H9 (cell line): Measurements from ENCODE around the gene MEI4. TPM values are rescaled to one million over a fixed set of nuclear protein-coding genes. Genes with fewer than 3 reads are reported as not detected.

Experiments
- DNase-seq: peaks from one replicate; pipeline ENCODE4 v3.0.0-alpha.2; 2017
- H2AFZ ChIP-seq: one replicate; pipeline ENCODE4 v1.6.1; 2013; ENCODE audit warnings: mild to moderate bottlenecking, low read length, control low read depth, moderate library complexity
- H2AK5ac ChIP-seq: 2 replicates; pipeline ENCODE4 v1.6.1; 2013; ENCODE audit warnings: low read length, control low read depth, mixed read lengths; ENCODE audit not compliant: insufficient read length
- H2BK120ac ChIP-seq: one replicate; pipeline ENCODE4 v1.6.1; 2013; ENCODE audit warnings: low read depth, mild to moderate bottlenecking, low read length, control low read depth, inconsistent platforms; ENCODE audit not compliant: poor library complexity, severe bottlenecking
- H2BK12ac ChIP-seq: 2 replicates; pipeline ENCODE4 v1.6.1; 2013; ENCODE audit warnings: low read length, control low read depth, mixed read lengths, low read depth; ENCODE audit not compliant: insufficient read length
- H2BK15ac ChIP-seq: 2 replicates; pipeline ENCODE4 v1.6.1; 2013; ENCODE audit warnings: low read depth, low read length, control low read depth
- H2BK20ac ChIP-seq: one replicate; pipeline ENCODE4 v1.6.1; 2013; ENCODE audit warnings: low read depth, mild to moderate bottlenecking, low read length, control low read depth, inconsistent platforms; ENCODE audit not compliant: poor library complexity, severe bottlenecking
- H2BK5ac ChIP-seq: 2 replicates; pipeline ENCODE4 v1.6.1; 2013; ENCODE audit warnings: low read length, control low read depth, mixed read lengths; ENCODE audit not compliant: insufficient read length
- H3K14ac ChIP-seq: 2 replicates; pipeline ENCODE4 v1.6.1; 2013; ENCODE audit warnings: low read length, control low read depth; ENCODE audit not compliant: insufficient read depth
- H3K18ac ChIP-seq: 2 replicates; pipeline ENCODE4 v1.6.1; 2013; ENCODE audit warnings: low read depth, mild to moderate bottlenecking, mixed read lengths, low read length, control low read depth; ENCODE audit not compliant: insufficient read length
- H3K23ac ChIP-seq: 2 replicates; pipeline ENCODE4 v1.6.1; 2013; ENCODE audit warnings: low read length, control low read depth, mixed read lengths, low read depth; ENCODE audit not compliant: insufficient read length
- H3K23me2 ChIP-seq: 2 replicates; pipeline ENCODE4 v1.6.1; 2013; ENCODE audit warnings: low read depth, mild to moderate bottlenecking, mixed read lengths, low read length, control low read depth; ENCODE audit not compliant: insufficient read length, poor library complexity, severe bottlenecking
- H3K27ac ChIP-seq: 2 replicates; pipeline ENCODE4 v1.5.1; 2013; ENCODE audit warnings: low read length, control low read depth, mixed read lengths, low read depth; ENCODE audit not compliant: insufficient read length
- H3K27me3 ChIP-seq: 2 replicates; pipeline ENCODE4 v1.6.1; 2013; ENCODE audit warnings: low read length, control low read depth, inconsistent platforms; ENCODE audit not compliant: insufficient read depth
- H3K4ac ChIP-seq: 2 replicates; pipeline ENCODE4 v1.6.1; 2013; ENCODE audit warnings: low read depth, mild to moderate bottlenecking, control low read depth, inconsistent platforms, low read length, moderate library complexity
- H3K4me1 ChIP-seq: 2 replicates; pipeline ENCODE4 v1.6.1; 2013; ENCODE audit warnings: low read length, control low read depth, inconsistent platforms; ENCODE audit not compliant: insufficient read depth
- H3K4me2 ChIP-seq: 2 replicates; pipeline ENCODE4 v1.6.1; 2013; ENCODE audit warnings: low read length, control low read depth, mixed read lengths; ENCODE audit not compliant: insufficient read length, insufficient read depth
- H3K56ac ChIP-seq: 2 replicates; pipeline ENCODE4 v1.6.1; 2013; ENCODE audit warnings: low read depth, mild to moderate bottlenecking, mixed read lengths, low read length, control low read depth; ENCODE audit not compliant: insufficient read length
- H3K79me1 ChIP-seq: 2 replicates; pipeline ENCODE4 v1.6.1; 2013; ENCODE audit warnings: low read depth, mild to moderate bottlenecking, moderate library complexity, low read length, control low read depth, inconsistent platforms; ENCODE audit not compliant: insufficient read depth, poor library complexity, severe bottlenecking
- H3K79me2 ChIP-seq: 2 replicates; pipeline ENCODE4 v1.6.1; 2013; ENCODE audit warnings: low read length, control low read depth, inconsistent platforms; ENCODE audit not compliant: insufficient read depth
- H3K9ac ChIP-seq: 2 replicates; pipeline ENCODE4 v1.6.1; 2013; ENCODE audit warnings: low read length, control low read depth, mixed read lengths; ENCODE audit not compliant: insufficient read length; ENCODE audit errors: extremely low read depth
- H3K9me3 ChIP-seq: one replicate; pipeline ENCODE4 v1.6.1; 2013; ENCODE audit warnings: low read depth, low read length, inconsistent platforms; ENCODE audit not compliant: control insufficient read depth
- H3T11ph ChIP-seq: one replicate; pipeline ENCODE4 v1.6.1; 2013; ENCODE audit warnings: mild to moderate bottlenecking, low read length, control low read depth, inconsistent platforms
- H4K20me1 ChIP-seq: one replicate; pipeline ENCODE4 v1.6.1; 2013; ENCODE audit not compliant: control insufficient read depth, insufficient read length, insufficient read depth
- H4K5ac ChIP-seq: 2 replicates; pipeline ENCODE4 v1.6.1; 2013; ENCODE audit warnings: low read depth, mild to moderate bottlenecking, mixed read lengths, low read length, control low read depth; ENCODE audit not compliant: insufficient read length
- H4K8ac ChIP-seq: replicated peaks from 2 replicates; pipeline ENCODE4 v1.6.1; 2013; ENCODE audit warnings: low read length, control low read depth, mixed read lengths, low read depth; ENCODE audit not compliant: insufficient read length
- H4K91ac ChIP-seq: 2 replicates; pipeline ENCODE4 v1.6.1; 2013; ENCODE audit warnings: low read depth, mild to moderate bottlenecking, moderate library complexity, mixed read lengths, low read length, control low read depth; ENCODE audit not compliant: insufficient read length
- H3K27ac Mint-ChIP-seq, 3 experiments: 2 replicates in 2 of 3; 3 replicates in 1 of 3; pipeline ENCODE4 v1.8.0; 2020 to 2021; ENCODE audit warnings: mixed read lengths in 3 of 3, mild to moderate bottlenecking in 1 of 3, moderate library complexity in 1 of 3
- H3K27me3 Mint-ChIP-seq: 2 replicates; pipeline ENCODE4 v1.8.0; 2021; ENCODE audit warnings: low read depth, mild to moderate bottlenecking, moderate library complexity, mixed read lengths
- H3K36me3 Mint-ChIP-seq, 3 experiments: 2 replicates in 2 of 3; 3 replicates in 1 of 3; pipeline ENCODE4 v1.8.0; 2020 to 2021; ENCODE audit warnings: low read depth in 3 of 3, mixed read lengths in 3 of 3; ENCODE audit not compliant: insufficient read depth in 1 of 3
- H3K4me1 Mint-ChIP-seq, 2 experiments: 2 replicates each; pipeline ENCODE4 v1.8.0; 2020; ENCODE audit warnings: mixed read lengths in 2 of 2
- H3K4me3 Mint-ChIP-seq, 2 experiments: 2 replicates in 1 of 2; 3 replicates in 1 of 2; pipeline ENCODE4 v1.8.0; 2020 to 2021; ENCODE audit warnings: mild to moderate bottlenecking in 2 of 2, mixed read lengths in 2 of 2, moderate library complexity in 1 of 2
- H3K9me3 Mint-ChIP-seq, 2 experiments: 2 replicates in 1 of 2; 3 replicates in 1 of 2; pipeline ENCODE4 v1.8.0; 2020; ENCODE audit warnings: mild to moderate bottlenecking in 2 of 2, mixed read lengths in 2 of 2, moderate library complexity in 1 of 2
- WGBS: extraction: QIAGEN DNeasy Blood & Tissue Kit; methylation state at CpG from one replicate; pipeline ENCODE4 v1.1.7; 2013; ENCODE audit warnings: missing lambda C conversion rate, low lambda C conversion rate, mixed read lengths; ENCODE audit not compliant: insufficient read length; ENCODE audit errors: extremely low coverage; 5-methylcytosine and 5-hydroxymethylcytosine counted together
- total RNA-seq: library from RNA; stranded (reverse); gene quantifications from 2 replicates; pipeline ENCODE4 v1.2.1, GENCODE V29; 2021
- TF ChIP-seq, protein P1 (sequence below): fragments of 200-600 bp; sonication (generic); conservative IDR thresholded peaks from 3 replicates; pipeline ENCODE4 v1.8.0; 2021; ENCODE audit warnings: antibody characterized with exemption, mild to moderate bottlenecking

MEI4 gene
- total RNA-seq, 1 experiment from 2014 or later = 0.55 TPM

DNA sequence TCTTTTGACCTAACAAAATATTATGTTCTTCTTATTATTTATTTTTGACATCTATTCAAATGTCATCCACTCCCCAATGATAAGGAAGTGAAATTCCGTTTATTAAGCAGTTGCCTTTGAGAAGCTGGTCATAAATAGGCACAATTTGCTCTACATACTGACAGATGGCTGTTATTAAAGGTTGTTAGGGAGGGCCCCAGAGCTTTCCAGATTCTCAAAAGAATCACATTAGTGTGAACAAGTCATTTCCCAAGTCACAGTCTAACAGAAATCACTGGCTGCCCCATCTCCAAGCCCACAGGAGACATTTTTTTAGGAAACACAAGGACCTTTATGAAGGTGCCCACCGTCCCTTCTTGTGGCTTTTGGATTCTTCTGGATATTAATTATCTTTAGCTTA, 172.4 kb downstream of the MEI4 start:
- no peak overlapping the region for H3T11ph ChIP-seq
- H3K27me3 ChIP-seq = no peaks in the 10 kb centered on the region
- no peak overlapping the region for H4K8ac ChIP-seq
- TF ChIP-seq, protein P1, sequence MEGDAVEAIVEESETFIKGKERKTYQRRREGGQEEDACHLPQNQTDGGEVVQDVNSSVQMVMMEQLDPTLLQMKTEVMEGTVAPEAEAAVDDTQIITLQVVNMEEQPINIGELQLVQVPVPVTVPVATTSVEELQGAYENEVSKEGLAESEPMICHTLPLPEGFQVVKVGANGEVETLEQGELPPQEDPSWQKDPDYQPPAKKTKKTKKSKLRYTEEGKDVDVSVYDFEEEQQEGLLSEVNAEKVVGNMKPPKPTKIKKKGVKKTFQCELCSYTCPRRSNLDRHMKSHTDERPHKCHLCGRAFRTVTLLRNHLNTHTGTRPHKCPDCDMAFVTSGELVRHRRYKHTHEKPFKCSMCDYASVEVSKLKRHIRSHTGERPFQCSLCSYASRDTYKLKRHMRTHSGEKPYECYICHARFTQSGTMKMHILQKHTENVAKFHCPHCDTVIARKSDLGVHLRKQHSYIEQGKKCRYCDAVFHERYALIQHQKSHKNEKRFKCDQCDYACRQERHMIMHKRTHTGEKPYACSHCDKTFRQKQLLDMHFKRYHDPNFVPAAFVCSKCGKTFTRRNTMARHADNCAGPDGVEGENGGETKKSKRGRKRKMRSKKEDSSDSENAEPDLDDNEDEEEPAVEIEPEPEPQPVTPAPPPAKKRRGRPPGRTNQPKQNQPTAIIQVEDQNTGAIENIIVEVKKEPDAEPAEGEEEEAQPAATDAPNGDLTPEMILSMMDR = no peak
- no peaks in the 10 kb centered on the region for H3K79me2 ChIP-seq
- no peak overlapping the region for H3K23ac ChIP-seq
- H3K4me2 ChIP-seq = no peak overlapping the region
- Mint-ChIP-seq H3K4me1 (no peaks in the 10 kb centered on the region), H3K4me3 (no peak overlapping the region), H3K9me3 (no peaks in the 10 kb centered on the region), H3K27ac (no peak overlapping the region), H3K27me3 (no peaks in the 10 kb centered on the region), H3K36me3 (no peaks in the 10 kb centered on the region)
- H3K79me1 ChIP-seq = no peaks in the 10 kb centered on the region
- no peak overlapping the region for H3K18ac ChIP-seq
- no peak overlapping the region for H3K56ac ChIP-seq
- H2AK5ac ChIP-seq = no peak overlapping the region
- H2BK120ac ChIP-seq = no peak overlapping the region
- H3K23me2 ChIP-seq = no peaks in the 10 kb centered on the region
- H2BK20ac ChIP-seq = no peak overlapping the region
- H3K4ac ChIP-seq = no peak overlapping the region
- no peak overlapping the region for H3K27ac ChIP-seq
- no peaks in the 10 kb centered on the region for H3K4me1 ChIP-seq
- H4K91ac ChIP-seq = no peak overlapping the region
- no peak overlapping the region for H4K5ac ChIP-seq
- WGBS = no CpG with 5 or more reads among the region's 2 CpGs
- no peak overlapping the region for H2AFZ ChIP-seq
- no peak overlapping the region for H2BK15ac ChIP-seq
- no peaks in the 10 kb centered on the region for H3K9me3 ChIP-seq
- H3K9ac ChIP-seq = no peak overlapping the region
- H2BK5ac ChIP-seq = no peak overlapping the region
- no peak overlapping the region for H2BK12ac ChIP-seq
- no peak for DNase-seq
- H4K20me1 ChIP-seq = no peaks in the 10 kb centered on the region
- no peak overlapping the region for H3K14ac ChIP-seq
